Thoracic aorta (tissue), 2 donors: ENCODE data around the gene PFKFB2. TPM values are rescaled to one million over a fixed set of nuclear protein-coding genes. Genes with fewer than 3 reads are reported as not detected.

Experiments
- ATAC-seq: fragments of 150-250 bp; one replicate; pipeline ENCODE4 v1.8.0; 2017; ENCODE audit warnings: low read depth; ENCODE audit not compliant: insufficient number of reproducible peaks, low FRiP score
- DNase-seq: peaks from one replicate; pipeline ENCODE4 v3.0.0-alpha.2; 2020; ENCODE audit warnings: low spot score
- H3K27ac ChIP-seq, 2 donors: fragments of 200-600 bp; sonication (generic); 1 replicate in 1 of 2; 2 replicates in 1 of 2; pipeline ENCODE4 v1.5.1; 2016; ENCODE audit warnings: mild to moderate bottlenecking in 2 of 2, moderate library complexity in 2 of 2
- H3K27me3 ChIP-seq: fragments of 200-600 bp; sonication (generic); replicated peaks from 2 replicates; pipeline ENCODE4 v1.6.0; 2016; ENCODE audit warnings: mild to moderate bottlenecking; ENCODE audit not compliant: insufficient read depth
- H3K36me3 ChIP-seq: fragments of 200-600 bp; sonication (generic); one replicate; pipeline ENCODE4 v1.5.1; 2016
- H3K4me1 ChIP-seq, 2 donors: fragments of 200-600 bp; sonication (generic); 1 replicate in 1 of 2; 2 replicates in 1 of 2; pipeline versions ENCODE4 v1.5.1 to v1.6.0; 2016; ENCODE audit warnings: low read depth in 2 of 2, mild to moderate bottlenecking in 1 of 2; ENCODE audit not compliant: control insufficient read depth in 1 of 2
- H3K4me3 ChIP-seq: fragments of 200-600 bp; sonication (generic); 2 replicates; pipeline ENCODE4 v1.5.1; 2016; ENCODE audit warnings: mild to moderate bottlenecking
- H3K9me3 ChIP-seq: fragments of 200-600 bp; sonication (generic); 2 replicates; pipeline ENCODE4 v1.5.1; 2016
- CTCF ChIP-seq: fragments of 200-600 bp; sonication (generic); IDR thresholded peaks from one replicate; pipeline ENCODE4 v1.5.1; 2019; ENCODE audit warnings: antibody characterized with exemption
- total RNA-seq, 2 donors: library from RNA; depleted of rRNA; stranded (reverse); fragments of >200 nt; gene quantifications; one replicate each; pipeline versions ENCODE4 v1.1.0 to v1.2.3, GENCODE V29; 2016

PFKFB2 gene
- total RNA-seq, 2 donors from 2014 or later: 6.4 to 8.5 TPM

GRCh38 chr1:207073906-207074820, 21.1 kb downstream of the PFKFB2 start:
- DNase-seq (no peak), ATAC-seq (no peak)
- Histone ChIP-seq H3K36me3 (no peaks in the 10 kb centered on the region), H3K27me3 (no peaks in the 10 kb centered on the region), H3K4me1 (peaks cover 0 to 12% of the 10 kb centered on the region in 2 donors), H3K9me3 (no peaks in the 10 kb centered on the region), H3K4me3 (no peak overlapping the region), H3K27ac (no peak overlapping the region)
- TF ChIP-seq CTCF: no peak

GRCh38 chr1:207076181-207076955, 23.3 kb downstream of the PFKFB2 start:
- TF ChIP-seq CTCF: no peak
- H3K4me1 ChIP-seq: peaks cover 0 to 12% of the 10 kb centered on the region in 2 donors
- no peaks in the 10 kb centered on the region for H3K27me3 ChIP-seq
- no peaks in the 10 kb centered on the region for H3K36me3 ChIP-seq
- ATAC-seq (no peak), DNase-seq (no peak)
- H3K9me3 ChIP-seq: no peaks in the 10 kb centered on the region
- H3K4me3 ChIP-seq: no peak overlapping the region
- no peak overlapping the region for H3K27ac ChIP-seq

- H3K27ac ChIP-seq: no peak overlapping the region
Measured at GRCh38 chr1:207077012-207077411, 23.9 kb downstream of the PFKFB2 start.

GRCh38 chr1:207077470-207078377, 24.6 kb downstream of the PFKFB2 start:
- no peaks in the 10 kb centered on the region for H3K27me3 ChIP-seq
- peak; percentile 81 for TF ChIP-seq CTCF
- peak; percentile 66 for ATAC-seq
- no peak overlapping the region for H3K27ac ChIP-seq
- H3K4me3 ChIP-seq: no peak overlapping the region
- peaks cover 0 to 12% of the 10 kb centered on the region in 2 donors for H3K4me1 ChIP-seq
- DNase-seq: no peak
- no peaks in the 10 kb centered on the region for H3K36me3 ChIP-seq
- no peaks in the 10 kb centered on the region for H3K9me3 ChIP-seq

More at GRCh38 chr1:207077012-207077411, 23.9 kb downstream of the PFKFB2 start:
- TF ChIP-seq CTCF: no peak
- Histone ChIP-seq H3K36me3 (no peaks in the 10 kb centered on the region), H3K9me3 (no peaks in the 10 kb centered on the region), H3K4me1 (peaks cover 0 to 12% of the 10 kb centered on the region in 2 donors), H3K27me3 (no peaks in the 10 kb centered on the region), H3K4me3 (no peak overlapping the region)
- DNase-seq (no peak), ATAC-seq (no peak)
